A549 (cell line): ENCODE measurements around the gene ILRUN. TPM values are rescaled to one million over a fixed set of nuclear protein-coding genes. Genes with fewer than 3 reads are reported as not detected.
A peak's percentile ranks its signal among the peaks of the same experiment; 100 is the strongest.

Experiments used
- BHLHE40 ChIP-seq: IDR thresholded peaks from 2 replicates; pipeline ENCODE4 v1.6.1; 2012; ENCODE audit warnings: low read depth, low read length, inconsistent platforms
- CBX2 ChIP-seq: fragments of 200-600 bp; sonication (generic); IDR thresholded peaks from 2 replicates; pipeline ENCODE4 v1.6.1; 2016; ENCODE audit warnings: low read depth, mild to moderate bottlenecking, borderline replicate concordance
- CEBPB ChIP-seq, 2 experiments: fragments of >200 bp in 1 of 2; sonication (Bioruptor Twin) in 1 of 2; formaldehyde crosslinking in 1 of 2; IDR thresholded peaks; 2 replicates each; pipeline ENCODE4 v1.6.1; 2012 to 2016
- CHD2 ChIP-seq: fragments of 150-350 bp; IDR thresholded peaks from 2 replicates; pipeline ENCODE4 v1.6.1; 2014; ENCODE audit warnings: low read length; ENCODE audit not compliant: partially characterized antibody
- FOSL2 ChIP-seq, 2 experiments: fragments of 450-650 bp in 1 of 2; fragments of >200 bp in 1 of 2; sonication (Bioruptor Twin) in 1 of 2; formaldehyde crosslinking; IDR thresholded peaks; 2 replicates each; pipeline versions ENCODE4 v1.5.0 to v1.6.1; 2016 to 2020; ENCODE audit warnings: mild to moderate bottlenecking in 1 of 2, moderate library complexity in 1 of 2
- GATA3 ChIP-seq: IDR thresholded peaks from 2 replicates; pipeline ENCODE4 v1.6.1; 2012; ENCODE audit warnings: borderline replicate concordance
- HOXA7 ChIP-seq: fragments of 250-450 bp; sonication (Bioruptor Pico); IDR thresholded peaks from 2 replicates; pipeline ENCODE4 v1.5.0; 2020; ENCODE audit warnings: mild to moderate bottlenecking, moderate library complexity
- HOXB13 ChIP-seq: fragments of 250-450 bp; sonication (Bioruptor Pico); IDR thresholded peaks from 2 replicates; pipeline ENCODE4 v1.5.0; 2020; ENCODE audit warnings: low read depth, mild to moderate bottlenecking, moderate library complexity
- HOXB5 ChIP-seq: fragments of 250-450 bp; sonication (Bioruptor Pico); IDR thresholded peaks from 2 replicates; pipeline ENCODE4 v1.5.0; 2020; ENCODE audit warnings: mild to moderate bottlenecking, moderate library complexity
- JUN ChIP-seq, 2 experiments: fragments of >200 bp; sonication (Bioruptor Twin); formaldehyde crosslinking; IDR thresholded peaks; 2 replicates in 1 of 2; 3 replicates in 1 of 2; pipeline ENCODE4 v1.6.1; 2016 to 2017
- JUNB ChIP-seq: fragments of >200 bp; sonication (Bioruptor Twin); formaldehyde crosslinking; IDR thresholded peaks from 2 replicates; pipeline ENCODE4 v1.6.1; 2016
- MAFK ChIP-seq: fragments of 450-650 bp; IDR thresholded peaks from 2 replicates; pipeline ENCODE4 v1.6.1; 2014; ENCODE audit not compliant: partially characterized antibody
- POLR2A ChIP-seq: IDR thresholded peaks from 2 replicates; pipeline ENCODE4 v1.6.1; 2012; ENCODE audit warnings: mild to moderate bottlenecking, low read length
- POLR2AphosphoS2 ChIP-seq: conservative IDR thresholded peaks from 2 replicates; pipeline ENCODE4 v1.6.1; 2012; ENCODE audit warnings: low read length, improper control_type of control experiment, inconsistent platforms
- RAD21 ChIP-seq, 2 experiments: fragments of >200 bp in 1 of 2; sonication (Bioruptor Twin) in 1 of 2; formaldehyde crosslinking in 1 of 2; IDR thresholded peaks in 1 of 2; conservative IDR thresholded peaks in 1 of 2; 2 replicates in 1 of 2; 3 replicates in 1 of 2; pipeline ENCODE4 v1.6.1; 2012 to 2018; ENCODE audit warnings: inconsistent platforms in 1 of 2
- SREBF2 ChIP-seq: fragments of 450-650 bp; IDR thresholded peaks from 2 replicates; pipeline ENCODE4 v1.6.1; 2014; ENCODE audit warnings: mild to moderate bottlenecking, moderate library complexity
- TFCP2L1 ChIP-seq: fragments of 250-450 bp; sonication (Bioruptor Pico); IDR thresholded peaks from 2 replicates; pipeline ENCODE4 v1.5.0; 2021; ENCODE audit warnings: mild to moderate bottlenecking
- TP53 ChIP-seq: fragments of 250-450 bp; sonication (Bioruptor Pico); IDR thresholded peaks from 2 replicates; pipeline ENCODE4 v1.5.0; 2021; ENCODE audit warnings: mild to moderate bottlenecking, moderate library complexity
- ZNF302 ChIP-seq: fragments of 250-450 bp; sonication (Bioruptor Pico); IDR thresholded peaks from 2 replicates; pipeline ENCODE4 v1.9.0; 2021; ENCODE audit warnings: inconsistent platforms, mild to moderate bottlenecking, moderate library complexity
- polyA plus RNA-seq, 4 experiments: library from polyadenylated mRNA; depleted of rRNA in 3 of 4; stranded (reverse); fragments of >200 nt; fragmentation: RNase III in 1 of 4; extraction: RNeasy Plus Mini Kit Qiagen cat#74134 plus additional on column Dnase treatment in 1 of 4; gene quantifications; 2 replicates in 3 of 4; 3 replicates in 1 of 4; pipeline ENCODE4 v1.2.3, GENCODE V29; 2011 to 2017
- TF ChIP-seq, protein P1 (sequence below): fragments of 250-450 bp; sonication (Bioruptor Pico); IDR thresholded peaks from 2 replicates; pipeline ENCODE4 v1.5.0; 2021; ENCODE audit warnings: mild to moderate bottlenecking, moderate library complexity, borderline replicate concordance
- TF ChIP-seq, protein P2 (sequence below): IDR thresholded peaks from 2 replicates; pipeline ENCODE4 v1.6.1; 2012
- TF ChIP-seq, protein P3 (sequence below): IDR thresholded peaks from 2 replicates; pipeline ENCODE4 v1.6.1; 2012
- TF ChIP-seq, protein P4 (sequence below): fragments of >200 bp; sonication (Bioruptor Twin); formaldehyde crosslinking; IDR thresholded peaks from 3 replicates; pipeline ENCODE4 v1.5.1; 2016
- TF ChIP-seq, protein P5 (sequence below): fragments of 150-350 bp; IDR thresholded peaks from 2 replicates; pipeline ENCODE4 v1.6.1; 2014; ENCODE audit warnings: low read depth, mild to moderate bottlenecking, low read length

Gene ILRUN
- polyA plus RNA-seq, 2 of the 4 experiments (the other 2 are of a cell fraction), result 28.6 to 36.1 TPM

DNA sequence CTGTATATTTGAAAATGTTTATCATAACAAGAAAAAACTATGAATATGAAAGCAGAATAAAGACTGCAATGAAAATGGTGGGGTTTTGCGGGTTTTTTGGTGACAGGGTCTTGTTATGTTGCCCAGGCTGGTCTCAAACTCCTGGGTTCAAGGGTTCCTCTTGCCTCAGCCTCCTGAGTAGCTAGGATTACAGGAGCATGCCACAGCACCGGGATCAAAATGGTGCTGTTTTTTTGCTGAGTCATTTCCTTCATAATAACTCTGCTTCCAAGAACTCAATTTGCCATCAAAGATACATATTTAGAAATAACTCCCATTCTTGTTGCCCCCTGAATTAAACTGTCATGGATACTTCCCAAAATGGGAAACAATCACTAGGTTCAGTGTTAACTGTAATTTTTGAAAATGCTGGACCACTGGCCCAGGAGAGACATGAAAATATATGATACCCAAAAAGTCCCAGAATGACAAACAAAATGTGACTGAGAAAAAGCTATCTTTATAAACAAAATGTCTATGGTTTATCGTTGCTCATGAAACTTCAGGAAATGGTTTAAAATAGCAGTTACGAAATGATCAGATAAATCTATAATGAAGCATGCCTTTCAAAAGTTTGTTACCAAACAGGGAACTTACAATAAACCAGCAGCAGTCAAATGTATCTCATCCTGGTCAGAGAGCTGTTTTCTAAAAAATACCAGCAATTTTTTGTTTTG lies 32.2 kb downstream of the ILRUN start (continued):
- TF ChIP-seq, protein P1, sequence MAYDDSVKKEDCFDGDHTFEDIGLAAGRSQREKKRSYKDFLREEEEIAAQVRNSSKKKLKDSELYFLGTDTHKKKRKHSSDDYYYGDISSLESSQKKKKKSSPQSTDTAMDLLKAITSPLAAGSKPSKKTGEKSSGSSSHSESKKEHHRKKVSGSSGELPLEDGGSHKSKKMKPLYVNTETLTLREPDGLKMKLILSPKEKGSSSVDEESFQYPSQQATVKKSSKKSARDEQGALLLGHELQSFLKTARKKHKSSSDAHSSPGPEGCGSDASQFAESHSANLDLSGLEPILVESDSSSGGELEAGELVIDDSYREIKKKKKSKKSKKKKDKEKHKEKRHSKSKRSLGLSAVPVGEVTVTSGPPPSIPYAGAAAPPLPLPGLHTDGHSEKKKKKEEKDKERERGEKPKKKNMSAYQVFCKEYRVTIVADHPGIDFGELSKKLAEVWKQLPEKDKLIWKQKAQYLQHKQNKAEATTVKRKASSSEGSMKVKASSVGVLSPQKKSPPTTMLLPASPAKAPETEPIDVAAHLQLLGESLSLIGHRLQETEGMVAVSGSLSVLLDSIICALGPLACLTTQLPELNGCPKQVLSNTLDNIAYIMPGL, result no peak
- no peak for TF ChIP-seq CBX2
- TF ChIP-seq TP53 (CRISPR knock-in tag), result no peak
- no peak for TF ChIP-seq GATA3
- no peak for TF ChIP-seq CHD2
- no peak for TF ChIP-seq JUNB
- TF ChIP-seq, protein P2, sequence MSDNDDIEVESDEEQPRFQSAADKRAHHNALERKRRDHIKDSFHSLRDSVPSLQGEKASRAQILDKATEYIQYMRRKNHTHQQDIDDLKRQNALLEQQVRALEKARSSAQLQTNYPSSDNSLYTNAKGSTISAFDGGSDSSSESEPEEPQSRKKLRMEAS, result no peak
- TF ChIP-seq HOXA7 (CRISPR knock-in tag), result no peak
- no peak for TF ChIP-seq POLR2A
- TF ChIP-seq MAFK, result peak; percentile 98
- TF ChIP-seq, protein P3, sequence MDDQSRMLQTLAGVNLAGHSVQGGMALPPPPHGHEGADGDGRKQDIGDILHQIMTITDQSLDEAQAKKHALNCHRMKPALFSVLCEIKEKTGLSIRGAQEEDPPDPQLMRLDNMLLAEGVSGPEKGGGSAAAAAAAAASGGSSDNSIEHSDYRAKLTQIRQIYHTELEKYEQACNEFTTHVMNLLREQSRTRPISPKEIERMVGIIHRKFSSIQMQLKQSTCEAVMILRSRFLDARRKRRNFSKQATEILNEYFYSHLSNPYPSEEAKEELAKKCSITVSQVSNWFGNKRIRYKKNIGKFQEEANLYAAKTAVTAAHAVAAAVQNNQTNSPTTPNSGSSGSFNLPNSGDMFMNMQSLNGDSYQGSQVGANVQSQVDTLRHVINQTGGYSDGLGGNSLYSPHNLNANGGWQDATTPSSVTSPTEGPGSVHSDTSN, result no peak
- no peak for TF ChIP-seq CEBPB (IDR thresholded peaks at IDR 0.05)
- no peak for TF ChIP-seq TFCP2L1 (CRISPR knock-in tag)
- 0 out of 2 replicates have a peak, but pooled peaks have one; percentile 10 for TF ChIP-seq ZNF302 (CRISPR knock-in tag)
- TF ChIP-seq BHLHE40, result no peak
- no peak for TF ChIP-seq HOXB5 (CRISPR knock-in tag)
- TF ChIP-seq FOSL2 (IDR thresholded peaks at IDR 0.05), result no peak
- no peak for TF ChIP-seq FOSL2 (CRISPR knock-in tag; IDR thresholded peaks at IDR 0.05)
- no peak for TF ChIP-seq POLR2AphosphoS2
- TF ChIP-seq RAD21 (conservative IDR thresholded peaks at IDR 0.05 in 1 of 2, IDR thresholded peaks at IDR 0.05 in 1 of 2), result no peak
- TF ChIP-seq, protein P4, sequence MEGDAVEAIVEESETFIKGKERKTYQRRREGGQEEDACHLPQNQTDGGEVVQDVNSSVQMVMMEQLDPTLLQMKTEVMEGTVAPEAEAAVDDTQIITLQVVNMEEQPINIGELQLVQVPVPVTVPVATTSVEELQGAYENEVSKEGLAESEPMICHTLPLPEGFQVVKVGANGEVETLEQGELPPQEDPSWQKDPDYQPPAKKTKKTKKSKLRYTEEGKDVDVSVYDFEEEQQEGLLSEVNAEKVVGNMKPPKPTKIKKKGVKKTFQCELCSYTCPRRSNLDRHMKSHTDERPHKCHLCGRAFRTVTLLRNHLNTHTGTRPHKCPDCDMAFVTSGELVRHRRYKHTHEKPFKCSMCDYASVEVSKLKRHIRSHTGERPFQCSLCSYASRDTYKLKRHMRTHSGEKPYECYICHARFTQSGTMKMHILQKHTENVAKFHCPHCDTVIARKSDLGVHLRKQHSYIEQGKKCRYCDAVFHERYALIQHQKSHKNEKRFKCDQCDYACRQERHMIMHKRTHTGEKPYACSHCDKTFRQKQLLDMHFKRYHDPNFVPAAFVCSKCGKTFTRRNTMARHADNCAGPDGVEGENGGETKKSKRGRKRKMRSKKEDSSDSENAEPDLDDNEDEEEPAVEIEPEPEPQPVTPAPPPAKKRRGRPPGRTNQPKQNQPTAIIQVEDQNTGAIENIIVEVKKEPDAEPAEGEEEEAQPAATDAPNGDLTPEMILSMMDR, result no peak
- no peak for TF ChIP-seq SREBF2
- TF ChIP-seq, protein P5, sequence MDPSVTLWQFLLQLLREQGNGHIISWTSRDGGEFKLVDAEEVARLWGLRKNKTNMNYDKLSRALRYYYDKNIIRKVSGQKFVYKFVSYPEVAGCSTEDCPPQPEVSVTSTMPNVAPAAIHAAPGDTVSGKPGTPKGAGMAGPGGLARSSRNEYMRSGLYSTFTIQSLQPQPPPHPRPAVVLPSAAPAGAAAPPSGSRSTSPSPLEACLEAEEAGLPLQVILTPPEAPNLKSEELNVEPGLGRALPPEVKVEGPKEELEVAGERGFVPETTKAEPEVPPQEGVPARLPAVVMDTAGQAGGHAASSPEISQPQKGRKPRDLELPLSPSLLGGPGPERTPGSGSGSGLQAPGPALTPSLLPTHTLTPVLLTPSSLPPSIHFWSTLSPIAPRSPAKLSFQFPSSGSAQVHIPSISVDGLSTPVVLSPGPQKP, result no peak
- peak; percentile 79 for TF ChIP-seq HOXB13 (CRISPR knock-in tag)
- no peak for TF ChIP-seq JUN (IDR thresholded peaks at IDR 0.05)
